HG02973 (cell line): Measurements from ENCODE around the gene GTPBP4.

Experiments
- ATAC-seq: cut with Tn5 transposase; IDR thresholded peaks from one replicate; pipeline ENCODE4 v1.9.1; 2021; ENCODE audit warnings: moderate library complexity; ENCODE audit not compliant: unreplicated experiment

Gene GTPBP4

GRCh38 chr10:966466-967235 is 21.6 kb upstream of the GTPBP4 start:
- no peak for ATAC-seq

GRCh38 chr10:968546-969199 is 19.6 kb upstream of the GTPBP4 start:
- no peak for ATAC-seq

DNA sequence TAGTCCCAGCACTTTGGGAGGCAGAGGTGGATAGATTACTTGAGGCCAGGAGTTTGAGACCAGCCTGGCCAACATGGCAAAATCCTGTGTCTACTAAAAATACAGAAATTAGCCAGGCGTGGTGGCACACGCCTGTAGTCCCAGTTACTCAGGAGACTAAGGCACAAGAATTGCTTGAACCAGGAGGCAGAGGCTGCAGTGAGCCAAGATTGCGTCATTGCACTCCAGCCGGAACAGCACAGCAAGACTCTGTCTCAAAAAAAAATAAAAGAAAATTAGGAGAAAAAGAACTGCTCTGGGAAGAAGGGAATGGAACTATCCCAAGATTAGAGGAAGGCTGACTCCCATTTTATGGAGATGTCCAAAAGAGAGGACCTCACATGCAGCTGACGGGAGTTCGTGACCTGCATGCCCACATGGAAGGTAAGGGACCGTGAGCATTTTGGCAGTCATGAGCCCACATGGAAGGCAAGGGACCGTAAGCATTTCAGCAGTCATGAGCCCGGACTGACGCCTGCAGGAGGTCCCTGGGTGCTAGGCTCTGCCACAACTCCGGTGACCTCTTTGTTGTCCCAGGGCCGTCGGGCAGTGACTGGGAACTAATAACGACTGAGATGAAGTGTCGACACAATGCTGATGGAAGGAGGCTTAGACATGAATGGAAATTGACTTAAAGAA is 18.6 kb upstream of the GTPBP4 start:
- ATAC-seq = no peak

DNA sequence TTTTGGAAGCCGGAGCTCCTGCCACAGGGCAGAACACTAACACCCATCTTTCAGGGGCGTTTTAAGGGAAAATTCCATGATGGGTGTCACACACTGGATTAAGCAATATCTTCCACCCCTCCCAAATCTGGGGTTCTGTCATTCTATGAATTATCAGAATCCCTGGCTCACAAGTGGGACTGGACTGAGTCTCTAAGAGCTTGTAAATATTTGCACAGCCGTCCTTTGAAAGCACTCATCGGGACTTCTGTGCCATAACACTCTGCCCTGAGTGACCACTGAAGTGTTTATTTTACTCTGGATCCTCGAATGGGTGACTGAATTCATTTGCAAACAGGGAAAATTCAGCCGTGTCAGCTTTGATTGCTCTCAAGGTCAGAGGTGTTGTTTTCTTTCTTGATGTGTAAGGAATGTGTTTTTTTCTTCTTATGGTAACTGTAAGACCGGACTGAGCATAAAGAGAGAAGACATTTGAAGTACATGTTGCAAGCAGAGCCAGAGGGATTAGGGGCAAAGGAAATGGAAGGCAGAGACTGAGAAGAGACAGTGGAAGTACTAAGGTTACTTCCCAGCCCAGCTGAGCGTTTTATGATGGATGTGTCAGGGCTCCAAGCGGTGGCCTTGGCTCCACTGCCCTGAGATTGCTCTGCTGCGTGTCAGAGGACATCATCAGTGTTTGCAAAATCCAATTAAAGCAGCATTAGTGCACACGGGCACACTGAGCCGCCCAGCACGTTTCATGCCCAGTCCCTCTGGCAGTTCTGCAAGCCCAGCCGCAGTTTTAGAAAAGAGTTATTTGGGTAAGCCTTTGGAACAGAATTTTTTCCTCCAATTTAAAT is 17.7 kb upstream of the GTPBP4 start:
- no peak for ATAC-seq

DNA sequence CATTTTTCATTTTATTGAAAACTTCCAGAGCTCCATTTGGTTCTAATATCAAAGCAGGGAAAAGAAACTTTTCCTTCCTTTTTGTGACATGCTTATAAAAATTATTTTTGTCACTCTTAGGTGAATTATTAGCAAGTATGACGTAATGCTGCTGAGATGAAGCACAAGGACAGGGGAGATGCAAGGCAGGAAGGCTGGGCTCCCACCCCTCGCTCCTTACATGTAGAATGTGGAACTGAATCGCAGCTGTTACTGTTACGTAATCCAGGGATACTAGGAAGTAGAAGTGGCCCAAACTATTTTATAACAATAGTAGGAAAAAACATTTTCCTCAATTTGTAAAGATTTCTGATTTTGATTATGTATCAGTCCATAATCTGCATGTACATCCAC is 17.1 kb upstream of the GTPBP4 start:
- ATAC-seq = no peak

GRCh38 chr10:971613-972012 is 16.6 kb upstream of the GTPBP4 start:
- ATAC-seq = no peak

DNA sequence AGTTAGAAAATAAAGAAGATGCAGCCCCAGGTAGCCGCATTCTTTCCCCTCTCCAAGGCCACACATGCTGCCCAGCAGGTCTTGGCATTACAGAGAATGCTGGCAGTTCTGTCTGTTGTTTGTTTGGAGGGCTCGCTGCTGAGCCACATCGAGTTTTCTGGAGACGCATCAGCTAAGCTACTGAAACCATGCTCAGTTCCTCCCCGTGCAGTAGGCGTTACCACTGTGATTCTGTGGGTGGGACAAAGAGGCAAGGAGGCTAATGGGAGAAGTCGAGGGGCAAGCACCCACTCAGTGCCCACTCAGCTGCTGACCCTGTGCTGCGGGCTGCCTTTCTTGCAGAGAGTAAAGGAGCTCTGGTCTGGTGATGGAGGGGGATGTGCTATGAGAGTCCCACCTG is 15.5 kb upstream of the GTPBP4 start:
- ATAC-seq = no peak

DNA sequence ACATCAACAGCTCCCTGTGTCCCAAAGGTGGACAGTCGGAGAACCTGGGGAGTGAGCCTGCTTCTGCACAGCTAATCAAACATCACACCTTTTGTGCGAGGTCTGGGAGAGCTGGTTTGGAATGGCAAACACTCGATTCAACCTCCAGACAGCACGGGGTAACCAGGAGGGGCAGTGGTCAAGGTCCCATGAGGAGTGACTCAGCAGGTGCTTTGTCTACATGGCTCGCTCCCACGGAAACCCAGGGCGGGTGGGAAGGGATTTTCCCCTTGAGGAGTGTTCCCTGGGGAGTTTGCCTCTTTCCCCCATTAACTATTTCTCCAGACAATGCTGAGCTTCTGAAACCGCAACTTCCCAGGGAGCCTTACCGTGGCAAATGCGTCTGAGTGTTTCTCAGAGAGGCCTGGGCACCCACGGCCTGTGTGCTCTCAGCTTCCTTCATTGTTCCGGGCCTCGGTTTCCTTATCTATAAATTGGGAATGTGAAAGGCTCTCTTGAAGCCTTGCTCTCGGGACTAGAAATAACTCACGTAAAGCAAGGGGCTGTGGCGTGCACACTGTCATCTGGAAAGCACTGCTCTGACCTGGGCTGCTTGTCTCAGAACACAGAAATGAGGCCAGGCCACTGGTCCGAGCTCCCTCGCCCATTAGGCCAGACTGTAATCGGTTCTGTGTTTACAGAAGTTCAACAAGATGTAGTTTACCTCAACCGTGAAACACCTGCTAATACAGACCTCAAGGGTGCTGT is 14.0 kb upstream of the GTPBP4 start:
- ATAC-seq = no peak

GRCh38 chr10:974785-975074 is 13.5 kb upstream of the GTPBP4 start:
- no peak for ATAC-seq

DNA sequence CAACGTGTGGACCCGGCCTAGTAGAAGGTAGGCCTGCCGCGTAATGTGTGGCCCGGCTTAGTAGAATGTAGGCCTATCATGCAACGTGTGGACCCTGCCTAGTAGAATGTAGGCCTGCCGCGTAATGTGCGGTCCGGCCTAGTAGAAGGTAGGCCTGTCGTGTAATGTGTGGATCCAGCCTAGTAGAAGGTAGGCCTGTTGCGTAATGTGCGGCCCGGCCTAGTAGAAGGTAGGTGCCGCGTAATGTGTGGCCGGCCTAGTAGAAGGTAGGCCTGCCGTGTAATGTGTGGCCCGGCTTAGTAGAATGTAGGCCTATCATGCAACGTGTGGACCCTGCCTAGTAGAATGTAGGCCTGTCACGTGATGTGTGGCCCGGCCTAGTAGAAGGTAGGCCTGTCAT is 11.9 kb upstream of the GTPBP4 start:
- ATAC-seq = no peak

GRCh38 chr10:978826-979421 is 9.3 kb upstream of the GTPBP4 start:
- ATAC-seq = no peak

DNA sequence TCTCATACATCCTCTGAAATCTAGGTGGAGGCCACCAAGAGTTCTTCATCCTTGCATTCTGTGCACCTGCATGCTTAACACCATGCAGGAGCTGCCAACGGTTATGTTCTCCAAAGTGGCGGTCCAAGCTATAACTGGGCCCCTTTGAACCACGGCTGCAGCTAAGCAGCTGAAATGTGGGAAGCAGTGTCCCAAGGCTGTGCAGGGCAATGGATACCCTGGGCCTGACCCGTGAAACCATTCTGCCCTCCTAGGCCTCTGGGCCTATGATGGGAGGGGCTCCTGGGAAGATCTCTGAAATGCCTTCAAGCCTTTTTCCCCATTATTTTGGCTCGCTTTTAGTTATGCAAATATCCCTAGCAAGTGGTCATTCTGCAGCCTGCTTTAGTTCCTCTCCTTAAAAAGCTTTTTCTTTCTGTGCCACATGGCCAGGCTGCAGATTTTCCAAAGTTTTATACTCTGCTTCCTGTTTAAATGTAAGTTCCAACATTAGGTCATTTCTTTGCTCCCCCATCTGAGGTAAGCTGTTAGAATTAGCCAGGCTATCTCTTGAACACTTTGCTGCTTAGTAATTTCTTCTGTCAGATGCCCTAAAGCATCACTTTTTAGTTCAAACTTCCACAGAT is 7.7 kb upstream of the GTPBP4 start:
- ATAC-seq = no peak

DNA sequence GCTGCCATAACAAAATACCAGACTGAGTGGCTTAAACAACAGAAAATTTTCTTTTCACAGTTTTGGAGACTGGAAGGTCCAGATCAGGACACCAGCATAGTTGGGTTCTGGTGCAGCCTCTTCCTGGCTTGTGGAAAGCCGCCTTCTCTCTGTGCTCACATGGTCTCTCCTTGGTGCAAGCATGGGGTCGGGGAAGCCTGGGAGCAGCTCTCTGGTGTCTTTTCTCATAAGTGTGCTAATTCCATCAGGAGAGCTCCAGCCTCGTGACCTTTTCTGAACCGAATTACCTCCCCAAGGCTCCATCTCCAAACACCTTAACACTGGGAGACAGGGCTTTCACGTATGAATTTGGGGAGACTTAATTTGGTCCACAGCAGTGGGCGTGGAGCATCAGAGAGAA is 4.8 kb upstream of the GTPBP4 start:
- ATAC-seq = no peak

GRCh38 chr10:983971-984655 is 4.1 kb upstream of the GTPBP4 start:
- ATAC-seq = no peak

DNA sequence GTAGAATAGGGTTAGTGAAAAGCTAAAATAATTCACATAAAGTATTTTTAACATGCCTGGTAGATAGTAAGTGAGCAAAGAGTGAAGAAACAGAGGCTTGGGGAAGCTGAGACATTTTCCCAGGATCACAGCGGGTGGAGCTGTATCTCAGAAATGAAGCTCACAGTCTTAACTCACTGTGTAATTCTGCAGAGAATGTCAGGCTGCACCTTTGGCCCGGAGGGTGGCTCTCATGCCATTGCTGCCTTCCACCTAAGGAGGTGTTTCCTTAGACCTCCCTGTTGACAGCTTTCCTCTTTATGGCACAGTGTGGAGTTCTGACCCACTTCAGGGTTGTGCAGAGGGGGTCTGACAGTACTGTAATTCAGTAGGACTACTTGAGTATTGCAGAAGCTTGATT is 2.9 kb upstream of the GTPBP4 start:
- ATAC-seq = no peak

- no peak for ATAC-seq
Measured at GRCh38 chr10:986137-986825, 2.0 kb upstream of the GTPBP4 start.

- no peak for ATAC-seq
Measured at GRCh38 chr10:986881-987619, 1.2 kb upstream of the GTPBP4 start.

DNA sequence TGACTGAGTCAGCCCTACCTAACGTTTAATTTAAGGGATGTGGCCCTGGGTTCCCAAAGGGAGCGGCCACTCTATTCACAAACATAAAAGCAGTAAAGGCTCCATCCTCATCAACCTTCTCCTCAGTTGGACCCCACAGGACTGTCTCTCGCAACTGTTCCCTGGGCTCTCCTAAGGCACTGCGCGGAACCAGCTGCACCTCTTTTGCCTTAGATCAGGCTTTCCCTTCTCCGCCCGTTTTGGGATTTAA is 689 bp upstream of the GTPBP4 start:
- no peak for ATAC-seq
